Upper lobe of left lung (tissue), 6 donors: Measurements from ENCODE around the gene CAMKK2. TPM values are rescaled to one million over a fixed set of nuclear protein-coding genes. Genes with fewer than 3 reads are reported as not detected.

Experiments used
- ATAC-seq, 2 donors: fragments of 200-7000 bp; cut with Tn5 transposase; one replicate each; pipeline ENCODE4 v1.9.1; 2022; ENCODE audit warnings: mild to moderate bottlenecking in 2 of 2, moderate library complexity in 2 of 2; ENCODE audit not compliant: low FRiP score in 2 of 2
- DNase-seq, 2 donors: peaks; one replicate each; pipeline ENCODE4 v3.0.0-alpha.2; 2019 to 2020
- H3K27ac ChIP-seq, 4 donors: fragments of 200-600 bp; sonication (generic); one replicate each; pipeline ENCODE4 v1.5.1; 2016 to 2019
- H3K27me3 ChIP-seq, 4 donors: fragments of 200-600 bp; sonication (generic); one replicate each; pipeline ENCODE4 v1.5.1; 2017 to 2019
- H3K36me3 ChIP-seq, 4 donors: fragments of 200-600 bp; sonication (generic); one replicate each; pipeline ENCODE4 v1.5.1; 2016 to 2019
- H3K4me1 ChIP-seq, 4 donors: fragments of 200-600 bp; sonication (generic); one replicate each; pipeline ENCODE4 v1.5.1; 2018 to 2019
- H3K4me3 ChIP-seq, 4 donors: fragments of 200-600 bp; sonication (generic); one replicate each; pipeline ENCODE4 v1.5.1; 2017 to 2019; ENCODE audit warnings: mild to moderate bottlenecking in 2 of 4, moderate library complexity in 1 of 4
- H3K9me3 ChIP-seq, 4 donors: fragments of 200-600 bp; sonication (generic); one replicate each; pipeline ENCODE4 v1.5.1; 2018 to 2019
- EP300 ChIP-seq, 4 donors: sonication (generic); formaldehyde crosslinking; IDR thresholded peaks; one replicate each; pipeline ENCODE4 v1.5.1; 2017; ENCODE audit warnings: antibody characterized with exemption in 4 of 4, control low read depth in 2 of 4
- POLR2A ChIP-seq, 4 donors: fragments of 450-650 bp; IDR thresholded peaks; one replicate each; pipeline ENCODE4 v1.5.1; 2016 to 2017; ENCODE audit warnings: antibody characterized with exemption in 4 of 4, mild to moderate bottlenecking in 2 of 4
- POLR2AphosphoS5 ChIP-seq, 2 donors: sonication (generic); formaldehyde crosslinking; IDR thresholded peaks; one replicate each; pipeline ENCODE4 v1.5.1; 2017; ENCODE audit warnings: antibody characterized with exemption in 2 of 2
- WGBS, 2 donors: methylation state at CpG; one replicate each; pipeline ENCODE4 v1.1.5; 2017 to 2018; 5-methylcytosine and 5-hydroxymethylcytosine counted together
- total RNA-seq, 6 donors: library from RNA; depleted of rRNA in 4 of 6; stranded (reverse); fragments of >200 nt in 4 of 6; gene quantifications; one replicate each; pipeline versions ENCODE4 v1.1.0 to v1.2.1, GENCODE V29; 2016 to 2021
- TF ChIP-seq, protein P1 (sequence below), 6 experiments: fragments of 450-650 bp in 4 of 6; fragments of 200-600 bp in 2 of 6; sonication (generic) in 2 of 6; IDR thresholded peaks; one replicate each; pipeline ENCODE4 v1.5.1; 2016 to 2019; ENCODE audit warnings: antibody characterized with exemption in 6 of 6
- donor health status: DM: no; HTN: no; CAD: no; lungs with moderate emphysema.
- donor health status: DM: no; HTN: yes; CAD: no; lungs with severe emphysema.

The CAMKK2 gene
- total RNA-seq, 6 donors from 2014 or later, result 27.7 to 63.9 (median 41.7) TPM

DNA sequence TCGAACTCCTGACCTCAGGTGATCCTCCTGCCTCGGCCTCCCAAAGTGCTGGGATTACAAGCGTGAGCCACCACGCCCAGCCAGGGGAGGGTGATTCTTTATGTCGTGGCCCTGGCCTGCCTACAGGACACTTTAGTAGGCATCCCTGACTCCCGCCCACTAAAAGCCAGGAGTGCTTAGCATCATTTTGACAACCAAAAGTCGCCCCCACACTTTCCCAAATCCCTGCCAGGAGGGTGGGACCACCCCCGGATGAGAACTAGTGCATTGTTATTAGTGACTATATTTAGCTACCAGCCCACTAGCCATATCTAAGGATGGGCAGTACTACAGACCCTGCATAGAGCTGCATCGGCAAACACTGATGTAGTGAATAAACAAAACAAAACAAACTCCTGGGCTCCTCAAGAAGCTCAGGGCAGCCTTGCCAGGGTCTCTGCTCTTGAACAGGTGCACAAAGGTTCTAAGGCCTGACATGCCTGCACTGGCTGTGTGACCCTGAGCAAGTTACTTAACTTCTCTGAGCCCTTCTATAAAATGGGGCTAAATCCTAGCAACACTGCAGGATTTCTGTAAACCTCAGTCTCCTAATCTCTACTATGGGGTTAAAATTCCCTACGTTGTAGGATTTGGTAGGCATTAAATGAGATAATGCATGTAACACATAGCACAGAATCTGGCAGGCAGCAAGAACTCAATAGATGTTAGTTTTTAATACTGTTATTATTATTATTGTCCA, 2.2 kb downstream of the CAMKK2 start:
- H3K4me1 ChIP-seq, result peaks cover 19 to 42% (median 28%) of the 10 kb centered on the region in 4 donors
- no peaks in the 10 kb centered on the region for H3K9me3 ChIP-seq
- WGBS, 2 donors, result 81 to 87% methylated on average over 6 to 10 of the region's 10 CpGs
- H3K4me3 ChIP-seq, result peak overlapping the region in 1 of 4 donors; percentile 100
- H3K36me3 ChIP-seq, result peaks cover 0 to 12% (median 0%) of the 10 kb centered on the region in 4 donors
- ATAC-seq (no peak), DNase-seq (peak in 1 of 2 donors; percentile 14)
- peak overlapping the region in 1 of 4 donors; percentile 14 for H3K27ac ChIP-seq
- TF ChIP-seq POLR2A (IDR thresholded peaks at IDR 0.05) (no peak), EP300 (IDR thresholded peaks at IDR 0.05) (no peak), POLR2AphosphoS5 (IDR thresholded peaks at IDR 0.05) (no peak)
- no peaks in the 10 kb centered on the region for H3K27me3 ChIP-seq

DNA sequence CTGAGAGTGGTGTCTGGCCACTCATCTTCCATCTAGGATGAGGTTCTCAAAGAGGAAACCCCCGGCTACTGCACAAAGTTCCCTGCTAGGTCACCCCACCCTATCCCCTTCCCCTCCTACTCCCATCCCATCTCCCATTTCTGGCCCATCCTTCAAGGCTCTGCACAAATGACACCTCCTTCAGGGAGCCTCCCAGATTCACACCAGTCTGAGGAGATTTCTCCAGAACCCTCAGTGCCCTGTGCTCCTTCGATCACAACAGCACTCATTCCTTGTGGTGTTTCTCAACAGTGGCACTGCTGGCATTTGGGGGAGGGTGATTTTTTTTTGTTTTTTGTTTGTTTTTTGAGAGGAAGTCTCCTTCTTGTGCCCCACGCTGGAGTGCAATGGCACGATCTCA, 2.9 kb downstream of the CAMKK2 start:
- DNase-seq (peak in 1 of 2 donors; percentile 20), ATAC-seq (no peak)
- TF ChIP-seq, protein P1, sequence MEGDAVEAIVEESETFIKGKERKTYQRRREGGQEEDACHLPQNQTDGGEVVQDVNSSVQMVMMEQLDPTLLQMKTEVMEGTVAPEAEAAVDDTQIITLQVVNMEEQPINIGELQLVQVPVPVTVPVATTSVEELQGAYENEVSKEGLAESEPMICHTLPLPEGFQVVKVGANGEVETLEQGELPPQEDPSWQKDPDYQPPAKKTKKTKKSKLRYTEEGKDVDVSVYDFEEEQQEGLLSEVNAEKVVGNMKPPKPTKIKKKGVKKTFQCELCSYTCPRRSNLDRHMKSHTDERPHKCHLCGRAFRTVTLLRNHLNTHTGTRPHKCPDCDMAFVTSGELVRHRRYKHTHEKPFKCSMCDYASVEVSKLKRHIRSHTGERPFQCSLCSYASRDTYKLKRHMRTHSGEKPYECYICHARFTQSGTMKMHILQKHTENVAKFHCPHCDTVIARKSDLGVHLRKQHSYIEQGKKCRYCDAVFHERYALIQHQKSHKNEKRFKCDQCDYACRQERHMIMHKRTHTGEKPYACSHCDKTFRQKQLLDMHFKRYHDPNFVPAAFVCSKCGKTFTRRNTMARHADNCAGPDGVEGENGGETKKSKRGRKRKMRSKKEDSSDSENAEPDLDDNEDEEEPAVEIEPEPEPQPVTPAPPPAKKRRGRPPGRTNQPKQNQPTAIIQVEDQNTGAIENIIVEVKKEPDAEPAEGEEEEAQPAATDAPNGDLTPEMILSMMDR (IDR thresholded peaks at IDR 0.05), result no peak
- no peak for TF ChIP-seq EP300 (IDR thresholded peaks at IDR 0.05)
- TF ChIP-seq POLR2A (IDR thresholded peaks at IDR 0.05), result no peak
- TF ChIP-seq POLR2AphosphoS5 (IDR thresholded peaks at IDR 0.05), result no peak
- Histone ChIP-seq H3K4me3 (no peak overlapping the region), H3K27ac (peak overlapping the region in 1 of 4 donors; percentile 60), H3K4me1 (peaks cover 20 to 45% (median 30%) of the 10 kb centered on the region in 4 donors), H3K9me3 (no peaks in the 10 kb centered on the region), H3K36me3 (peaks cover 0 to 12% (median 0%) of the 10 kb centered on the region in 4 donors), H3K27me3 (no peaks in the 10 kb centered on the region)
- WGBS, 2 donors, result 79 to 81% methylated on average over 4 of the region's 4 CpGs

DNA sequence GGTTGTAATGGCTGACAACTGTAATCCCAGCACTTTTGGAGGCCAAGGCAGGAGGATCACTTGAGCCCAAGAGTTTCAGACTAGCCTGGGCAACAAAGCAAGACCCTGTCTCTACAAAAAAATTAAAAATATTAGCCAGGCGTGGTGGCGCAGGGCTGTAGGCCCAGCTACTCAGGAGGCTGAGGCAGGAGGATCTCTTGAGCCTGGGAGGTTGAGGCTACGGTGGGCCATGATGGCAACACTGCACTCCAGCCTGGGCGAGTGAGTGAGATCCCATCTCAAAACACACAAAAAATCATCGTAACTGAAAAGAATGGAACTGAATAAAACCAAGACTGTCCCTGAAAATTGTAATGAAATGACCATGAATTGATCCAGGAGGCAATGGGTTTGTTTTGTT, 6.1 kb downstream of the CAMKK2 start:
- peaks cover 0 to 12% (median 0%) of the 10 kb centered on the region in 4 donors for H3K36me3 ChIP-seq
- ATAC-seq (no peak), DNase-seq (no peak)
- TF ChIP-seq EP300 (IDR thresholded peaks at IDR 0.05) (no peak), POLR2A (IDR thresholded peaks at IDR 0.05) (no peak), POLR2AphosphoS5 (IDR thresholded peaks at IDR 0.05) (no peak)
- TF ChIP-seq, protein P1 (IDR thresholded peaks at IDR 0.05), result no peak
- peaks cover 22 to 39% (median 30%) of the 10 kb centered on the region in 4 donors for H3K4me1 ChIP-seq
- H3K4me3 ChIP-seq, result no peak overlapping the region
- 98% methylated on average over 5 of the region's 5 CpGs for WGBS, 2 donors
- H3K9me3 ChIP-seq, result no peaks in the 10 kb centered on the region
- peak overlapping the region in 1 of 4 donors; percentile 32 for H3K27ac ChIP-seq
- H3K27me3 ChIP-seq, result no peaks in the 10 kb centered on the region

DNA sequence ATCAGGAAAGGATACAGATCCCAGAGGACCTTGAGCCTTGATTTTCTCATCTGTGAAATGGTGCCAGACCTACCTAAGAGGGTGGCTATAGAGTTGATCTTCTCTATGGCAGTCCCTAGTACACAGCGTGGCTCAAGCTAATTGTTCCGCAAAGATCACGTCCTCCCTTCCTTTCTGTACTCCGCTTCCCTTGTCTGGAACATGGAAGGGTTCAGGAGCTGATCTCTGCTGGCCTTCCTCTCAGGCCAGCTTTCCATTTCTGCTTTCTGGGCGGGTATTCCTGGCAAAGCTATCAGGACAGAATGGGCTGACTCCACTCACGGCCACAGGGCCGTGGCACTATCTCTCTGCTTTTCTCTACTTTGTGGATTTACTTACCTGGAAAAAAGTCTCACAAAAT, 6.5 kb downstream of the CAMKK2 start:
- H3K27me3 ChIP-seq, result no peaks in the 10 kb centered on the region
- peak in 1 of 2 donors; percentile 11 for ATAC-seq
- no peaks in the 10 kb centered on the region for H3K9me3 ChIP-seq
- H3K4me1 ChIP-seq, result peaks cover 22 to 37% (median 30%) of the 10 kb centered on the region in 4 donors
- TF ChIP-seq POLR2AphosphoS5 (IDR thresholded peaks at IDR 0.05), result no peak
- no peak for TF ChIP-seq POLR2A (IDR thresholded peaks at IDR 0.05)
- TF ChIP-seq EP300 (IDR thresholded peaks at IDR 0.05), result no peak
- TF ChIP-seq, protein P1 (IDR thresholded peaks at IDR 0.05), result no peak
- no peak overlapping the region for H3K4me3 ChIP-seq
- peaks cover 0 to 12% (median 0%) of the 10 kb centered on the region in 4 donors for H3K36me3 ChIP-seq
- 86 to 92% methylated on average over 7 of the region's 7 CpGs for WGBS, 2 donors
- H3K27ac ChIP-seq, result peak overlapping the region in 2 of 4 donors; percentile 32 to 51
- DNase-seq, result no peak

DNA sequence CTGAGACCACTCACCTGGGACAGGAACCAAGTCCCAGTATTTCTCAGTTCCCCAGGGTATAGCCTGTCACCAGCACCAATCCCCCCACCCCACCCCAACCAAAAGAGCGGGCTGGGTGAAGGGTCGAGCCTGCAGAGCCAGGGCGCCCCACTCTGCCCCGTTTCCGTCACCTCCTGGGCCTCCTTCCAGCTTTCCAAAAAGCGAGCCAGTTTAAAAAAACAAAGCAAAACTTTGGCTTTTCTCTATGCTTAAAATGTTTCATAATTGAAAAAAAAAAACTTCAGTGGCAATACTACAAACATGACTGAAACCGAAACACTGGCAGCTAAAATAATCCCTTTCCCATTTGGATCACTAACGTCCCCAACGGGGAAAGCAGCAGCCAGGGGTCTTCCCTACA, 7.5 kb downstream of the CAMKK2 start:
- H3K4me3 ChIP-seq, result no peak overlapping the region
- H3K36me3 ChIP-seq, result peaks cover 0 to 12% (median 0%) of the 10 kb centered on the region in 4 donors
- H3K9me3 ChIP-seq, result no peaks in the 10 kb centered on the region
- peaks cover 12 to 28% (median 26%) of the 10 kb centered on the region in 4 donors for H3K4me1 ChIP-seq
- ATAC-seq (no peak), DNase-seq (no peak)
- WGBS, 2 donors, result 47 to 66% methylated on average over 9 of the region's 9 CpGs
- no peak for TF ChIP-seq POLR2AphosphoS5 (IDR thresholded peaks at IDR 0.05)
- no peak for TF ChIP-seq EP300 (IDR thresholded peaks at IDR 0.05)
- no peak for TF ChIP-seq POLR2A (IDR thresholded peaks at IDR 0.05)
- TF ChIP-seq, protein P1 (IDR thresholded peaks at IDR 0.05), result no peak
- no peaks in the 10 kb centered on the region for H3K27me3 ChIP-seq
- H3K27ac ChIP-seq, result peak overlapping the region in 3 of 4 donors; percentile 32 to 51 (median 49)
